GM12878 (cell line): ENCODE results near the gene CD63. TPM values are rescaled to one million over a fixed set of nuclear protein-coding genes. Genes with fewer than 3 reads are reported as not detected.

Experiments
- ATAC-seq: fragments of 200-7000 bp; cut with Tn5 transposase; 3 replicates; pipeline ENCODE4 v1.9.1; 2020; ENCODE audit warnings: mild to moderate bottlenecking, moderate library complexity
- BruUV-seq: library from RNA; stranded (reverse); fragments of 400-500 nt; replicated peaks from 2 replicates; lab custom pipeline; 2021; lab: Mats Ljungman, UMichigan
- CTCF ChIA-PET: fragments of 300-600 bp; sonication (Branson Sonifier 250); formaldehyde crosslinking; extraction: SDS; loops from one replicate; lab custom pipeline; 2021; ENCODE audit warnings: inconsistent platforms; lab: Yijun Ruan, JAX
- POLR2A ChIA-PET: fragments of 350-600 bp; formaldehyde crosslinking; extraction: SDS; loops from one replicate; lab custom pipeline; 2021; ENCODE audit warnings: inconsistent platforms; lab: Charles Lee
- RAD21 ChIA-PET: fragments of 300-600 bp; sonication (Branson Sonifier 250); formaldehyde crosslinking; loops from one replicate; lab custom pipeline; 2023; ENCODE audit warnings: antibody characterized with exemption; ENCODE audit not compliant: unreplicated experiment; lab: Charles Lee
- SMC1A ChIA-PET: fragments of 300-600 bp; sonication (Branson Sonifier 250); formaldehyde crosslinking; loops from one replicate; lab custom pipeline; 2023; ENCODE audit not compliant: unreplicated experiment, uncharacterized antibody; lab: Charles Lee
- DNase-seq: peaks from one replicate; pipeline ENCODE4 v3.0.0-alpha.2; 2011; ENCODE audit warnings: low read depth, low spot score
- FAIRE-seq: peaks from 3 replicates; lab custom pipeline; 2011; peaks lifted over from hg19 to GRCh38; lab: Jason Lieb, UNC
- H2AFZ ChIP-seq: 2 replicates; pipeline ENCODE4 v1.6.0; 2011; ENCODE audit warnings: low read depth, low read length, control low read depth; ENCODE audit not compliant: control insufficient read depth
- H3K27ac ChIP-seq: 2 replicates; pipeline ENCODE4 v1.5.1; 2011; ENCODE audit warnings: control low read depth; ENCODE audit not compliant: control insufficient read depth, insufficient read depth
- H3K27me3 ChIP-seq, 2 experiments: replicated peaks in 1 of 2; 2 replicates each; pipeline versions ENCODE4 v1.6.0 to v1.6.1; 2011; ENCODE audit warnings: low read length in 1 of 2; ENCODE audit not compliant: control insufficient read depth in 2 of 2, insufficient read depth in 2 of 2
- H3K36me3 ChIP-seq, 2 experiments: 2 replicates each; pipeline ENCODE4 v1.5.1; 2011; ENCODE audit warnings: low read length in 1 of 2; ENCODE audit not compliant: control insufficient read depth in 2 of 2, insufficient read depth in 2 of 2
- H3K4me1 ChIP-seq: 2 replicates; pipeline ENCODE4 v1.6.1; 2011; ENCODE audit warnings: mild to moderate bottlenecking, low read length, moderate library complexity, mixed read lengths; ENCODE audit not compliant: control insufficient read depth, insufficient read depth
- H3K4me2 ChIP-seq: 2 replicates; pipeline ENCODE4 v1.6.0; 2011; ENCODE audit warnings: control low read depth; ENCODE audit not compliant: control insufficient read depth, insufficient read depth
- H3K4me3 ChIP-seq: fragments of 200-600 bp; sonication (generic); 2 replicates; pipeline ENCODE4 v1.5.1; 2016
- H3K79me2 ChIP-seq: 2 replicates; pipeline ENCODE4 v1.6.0; 2011; ENCODE audit warnings: low read length; ENCODE audit not compliant: control insufficient read depth, insufficient read depth
- H3K9ac ChIP-seq: 2 replicates; pipeline ENCODE4 v1.8.0; 2011; ENCODE audit warnings: low read length, control low read depth, mixed read lengths; ENCODE audit not compliant: control insufficient read depth, insufficient read depth
- H3K9me3 ChIP-seq: replicated peaks from 3 replicates; pipeline ENCODE4 v1.5.1; 2011; ENCODE audit warnings: mild to moderate bottlenecking, low read length; ENCODE audit not compliant: control insufficient read depth, insufficient read depth
- H4K20me1 ChIP-seq: 2 replicates; pipeline ENCODE4 v1.6.0; 2011; ENCODE audit not compliant: control insufficient read depth, insufficient read depth
- CHD2 ChIP-seq: IDR thresholded peaks from 2 replicates; pipeline ENCODE4 v1.6.1; 2011; ENCODE audit warnings: low read depth, low read length, improper control_type of control experiment, borderline replicate concordance
- DPF2 ChIP-seq: fragments of 450-650 bp; IDR thresholded peaks from 2 replicates; pipeline ENCODE4 v1.6.1; 2017; ENCODE audit warnings: mild to moderate bottlenecking
- HDAC2 ChIP-seq: fragments of 200-600 bp; sonication (generic); IDR thresholded peaks from 2 replicates; pipeline ENCODE4 v1.6.1; 2017
- KDM1A ChIP-seq: fragments of 200-600 bp; sonication (generic); IDR thresholded peaks from 2 replicates; pipeline ENCODE4 v1.6.1; 2016; ENCODE audit warnings: borderline replicate concordance
- NFXL1 ChIP-seq: fragments of 450-650 bp; IDR thresholded peaks from 2 replicates; pipeline ENCODE4 v1.6.1; 2017; ENCODE audit warnings: antibody characterized with exemption, mild to moderate bottlenecking, borderline replicate concordance
- RAD21 ChIP-seq: IDR thresholded peaks from 2 replicates; pipeline ENCODE4 v1.6.1; 2011; ENCODE audit warnings: mild to moderate bottlenecking, low read depth, low read length, moderate library complexity; ENCODE audit not compliant: insufficient read depth
- RUNX3 ChIP-seq: IDR thresholded peaks from 2 replicates; pipeline ENCODE4 v1.6.1; 2012; ENCODE audit warnings: low read length, inconsistent platforms
- SIX5 ChIP-seq: IDR thresholded peaks from 2 replicates; pipeline ENCODE4 v1.6.1; 2011; ENCODE audit warnings: mild to moderate bottlenecking, low read depth, low read length, moderate library complexity; ENCODE audit not compliant: severe bottlenecking
- SMC3 ChIP-seq: IDR thresholded peaks from 2 replicates; pipeline ENCODE4 v1.6.1; 2011; ENCODE audit warnings: low read length, improper control_type of control experiment, borderline replicate concordance
- TBL1XR1 ChIP-seq: IDR thresholded peaks from 2 replicates; pipeline ENCODE4 v1.6.1; 2012; ENCODE audit warnings: low read depth, low read length, improper control_type of control experiment
- YBX1 ChIP-seq: fragments of 450-650 bp; IDR thresholded peaks from 2 replicates; pipeline ENCODE4 v1.6.1; 2016; ENCODE audit warnings: antibody characterized with exemption
- ZNF622 ChIP-seq: fragments of 450-650 bp; IDR thresholded peaks from 2 replicates; pipeline ENCODE4 v1.6.1; 2017; ENCODE audit warnings: mild to moderate bottlenecking, inconsistent platforms
- ZZZ3 ChIP-seq: IDR thresholded peaks from 2 replicates; pipeline ENCODE4 v1.6.1; 2011; ENCODE audit warnings: low read depth; ENCODE audit not compliant: control insufficient read depth, insufficient read length
- WGBS: methylation state at CpG from one replicate; pipeline ENCODE4 v1.1.6; 2016; ENCODE audit warnings: low lambda C conversion rate; ENCODE audit not compliant: insufficient replicate concordance, insufficient coverage; ENCODE audit errors: missing lambda C conversion rate; 5-methylcytosine and 5-hydroxymethylcytosine counted together
- in situ Hi-C: fragments of 300-500 bp; cut with MboI; formaldehyde crosslinking; loops from 9 replicates; pipeline ENCODE4 v1.14.3; 2018; ENCODE audit warnings: mixed read lengths
- intact Hi-C: fragments of 100-400 bp; cut with micrococcal nuclease; formaldehyde crosslinking; loops from one replicate; pipeline ENCODE4 v1.14.2; 2022; ENCODE audit not compliant: unreplicated experiment
- polyA plus RNA-seq, 11 experiments: library from polyadenylated mRNA; depleted of rRNA in 4 of 11; unstranded in 6 of 11; stranded (reverse) in 5 of 11; fragments of >200 nt; fragmentation: Nextera tagmentation in 4 of 11; fragmentation: Illumina TruSeq in 1 of 11; extraction: Ambion mirVana in 4 of 11; extraction: Trizol in 1 of 11; gene quantifications; 1 replicate in 1 of 11; 2 replicates in 10 of 11; pipeline versions ENCODE4 v1.2.1 to v1.2.3, GENCODE V29; 2011 to 2016; ENCODE audit warnings: inconsistent platforms in 2 of 11, missing spikeins in 2 of 11, low read depth in 1 of 11
- total RNA-seq, 4 experiments: library from RNA; depleted of rRNA in 3 of 4; stranded (reverse); fragments of >200 nt in 3 of 4; fragmentation: Illumina TruSeq in 1 of 4; extraction: Trizol in 1 of 4; gene quantifications; 2 replicates each; pipeline versions ENCODE4 v1.2.1 to v1.2.3, GENCODE V29; 2013 to 2021
- TF ChIP-seq, protein P1 (sequence below): fragments of 450-650 bp; IDR thresholded peaks from 2 replicates; pipeline ENCODE4 v1.6.1; 2017; ENCODE audit warnings: mild to moderate bottlenecking
- TF ChIP-seq, protein P2 (sequence below), 3 experiments: IDR thresholded peaks in 2 of 3; conservative IDR thresholded peaks in 1 of 3; 2 replicates each; pipeline ENCODE4 v1.5.1; 2011; ENCODE audit warnings: low read depth in 3 of 3, low read length in 3 of 3, mild to moderate bottlenecking in 3 of 3, control low read depth in 2 of 3, moderate library complexity in 2 of 3, inconsistent platforms in 1 of 3, mixed read lengths in 1 of 3; ENCODE audit not compliant: control insufficient read depth in 2 of 3, insufficient read depth in 1 of 3; ENCODE audit errors: extremely low read depth in 1 of 3
- TF ChIP-seq, protein P3 (sequence below): fragments of 150-350 bp; IDR thresholded peaks from 2 replicates; pipeline ENCODE4 v1.6.1; 2014; ENCODE audit warnings: mild to moderate bottlenecking, low read depth, low read length

Gene CD63
- total and polyA plus RNA-seq, 10 of the 15 experiments (the other 5 are each of a cell fraction or from before 2014, with no cell fraction given) = 147 to 220 (median 183) TPM

DNA sequence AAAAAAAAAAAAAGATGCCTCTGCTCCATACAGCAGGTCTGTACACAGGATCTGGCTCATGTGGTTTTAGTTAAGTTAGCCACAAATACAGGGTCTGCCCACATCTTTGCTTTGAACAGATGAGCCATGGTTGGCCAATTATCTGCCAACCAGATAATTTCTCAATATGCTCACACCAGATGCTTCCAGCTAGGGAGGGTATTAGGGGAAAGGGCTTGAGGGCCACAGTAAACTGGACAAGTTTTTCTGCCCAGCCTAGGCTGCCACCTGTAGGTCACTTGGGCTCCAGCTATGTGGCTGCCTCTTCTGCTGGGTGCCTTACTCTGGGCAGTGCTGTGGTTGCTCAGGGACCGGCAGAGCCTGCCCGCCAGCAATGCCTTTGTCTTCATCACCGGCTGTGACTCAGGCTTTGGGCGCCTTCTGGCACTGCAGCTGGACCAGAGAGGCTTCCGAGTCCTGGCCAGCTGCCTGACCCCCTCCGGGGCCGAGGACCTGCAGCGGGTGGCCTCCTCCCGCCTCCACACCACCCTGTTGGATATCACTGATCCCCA lies 7.8 kb downstream of the CD63 start:
- Histone ChIP-seq H2AFZ (no peak overlapping the region), H3K36me3 (peaks cover 7% of the 10 kb centered on the region in 2 experiments; a peak in 3 of 4 replicates), H3K79me2 (peaks cover 13% of the 10 kb centered on the region), H3K9ac (no peak overlapping the region), H3K4me1 (peaks cover 25% of the 10 kb centered on the region), H3K9me3 (no peaks in the 10 kb centered on the region), H3K4me2 (no peak overlapping the region), H3K27ac (no peak overlapping the region), H3K4me3 (no peak overlapping the region), H3K27me3 (no peaks in the 10 kb centered on the region), H4K20me1 (no peaks in the 10 kb centered on the region)
- SMC1A ChIA-PET = interaction anchor here (1.1 to 3.5 kb wide), 5 partner anchors 9 to 64 kb away, joined by 3 to 16 read pairs (median 3); no protein-coding TSS in a partner anchor
- in situ Hi-C loops = no loop called here
- RAD21 ChIA-PET = interaction anchor here (0.8 to 11.0 kb wide), 3 partner anchors 16 to 64 kb away, joined by 4 to 113 read pairs (median 7); no protein-coding TSS in a partner anchor
- no peak for DNase-seq
- no peak for FAIRE-seq
- TF ChIP-seq CHD2 (no peak), ZZZ3 (no peak), SMC3 (peak; percentile 27; the same call in 1 of the 2 replicates), HDAC2 (no peak), RAD21 (peak; percentile 55), RUNX3 (peak; percentile 21), DPF2 (no peak), NFXL1 (no peak), SIX5 (no peak), KDM1A (no peak), ZNF622 (no peak), YBX1 (no peak), TBL1XR1 (no peak)
- TF ChIP-seq, protein P1, sequence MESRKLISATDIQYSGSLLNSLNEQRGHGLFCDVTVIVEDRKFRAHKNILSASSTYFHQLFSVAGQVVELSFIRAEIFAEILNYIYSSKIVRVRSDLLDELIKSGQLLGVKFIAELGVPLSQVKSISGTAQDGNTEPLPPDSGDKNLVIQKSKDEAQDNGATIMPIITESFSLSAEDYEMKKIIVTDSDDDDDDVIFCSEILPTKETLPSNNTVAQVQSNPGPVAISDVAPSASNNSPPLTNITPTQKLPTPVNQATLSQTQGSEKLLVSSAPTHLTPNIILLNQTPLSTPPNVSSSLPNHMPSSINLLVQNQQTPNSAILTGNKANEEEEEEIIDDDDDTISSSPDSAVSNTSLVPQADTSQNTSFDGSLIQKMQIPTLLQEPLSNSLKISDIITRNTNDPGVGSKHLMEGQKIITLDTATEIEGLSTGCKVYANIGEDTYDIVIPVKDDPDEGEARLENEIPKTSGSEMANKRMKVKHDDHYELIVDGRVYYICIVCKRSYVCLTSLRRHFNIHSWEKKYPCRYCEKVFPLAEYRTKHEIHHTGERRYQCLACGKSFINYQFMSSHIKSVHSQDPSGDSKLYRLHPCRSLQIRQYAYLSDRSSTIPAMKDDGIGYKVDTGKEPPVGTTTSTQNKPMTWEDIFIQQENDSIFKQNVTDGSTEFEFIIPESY = no peak
- TF ChIP-seq, protein P2, sequence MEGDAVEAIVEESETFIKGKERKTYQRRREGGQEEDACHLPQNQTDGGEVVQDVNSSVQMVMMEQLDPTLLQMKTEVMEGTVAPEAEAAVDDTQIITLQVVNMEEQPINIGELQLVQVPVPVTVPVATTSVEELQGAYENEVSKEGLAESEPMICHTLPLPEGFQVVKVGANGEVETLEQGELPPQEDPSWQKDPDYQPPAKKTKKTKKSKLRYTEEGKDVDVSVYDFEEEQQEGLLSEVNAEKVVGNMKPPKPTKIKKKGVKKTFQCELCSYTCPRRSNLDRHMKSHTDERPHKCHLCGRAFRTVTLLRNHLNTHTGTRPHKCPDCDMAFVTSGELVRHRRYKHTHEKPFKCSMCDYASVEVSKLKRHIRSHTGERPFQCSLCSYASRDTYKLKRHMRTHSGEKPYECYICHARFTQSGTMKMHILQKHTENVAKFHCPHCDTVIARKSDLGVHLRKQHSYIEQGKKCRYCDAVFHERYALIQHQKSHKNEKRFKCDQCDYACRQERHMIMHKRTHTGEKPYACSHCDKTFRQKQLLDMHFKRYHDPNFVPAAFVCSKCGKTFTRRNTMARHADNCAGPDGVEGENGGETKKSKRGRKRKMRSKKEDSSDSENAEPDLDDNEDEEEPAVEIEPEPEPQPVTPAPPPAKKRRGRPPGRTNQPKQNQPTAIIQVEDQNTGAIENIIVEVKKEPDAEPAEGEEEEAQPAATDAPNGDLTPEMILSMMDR (IDR thresholded peaks at IDR 0.05 in 2 of 3, conservative IDR thresholded peaks at IDR 0.05 in 1 of 3; ENCODE audit: control insufficient read depth in 2 of 3, extremely low read depth in 1 of 3, insufficient read depth in 1 of 3, low read depth in 3 of 3, low read length in 3 of 3) = peak; percentile 26 to 54 (median 51); a peak in 4 of 6 replicates
- TF ChIP-seq, protein P3, sequence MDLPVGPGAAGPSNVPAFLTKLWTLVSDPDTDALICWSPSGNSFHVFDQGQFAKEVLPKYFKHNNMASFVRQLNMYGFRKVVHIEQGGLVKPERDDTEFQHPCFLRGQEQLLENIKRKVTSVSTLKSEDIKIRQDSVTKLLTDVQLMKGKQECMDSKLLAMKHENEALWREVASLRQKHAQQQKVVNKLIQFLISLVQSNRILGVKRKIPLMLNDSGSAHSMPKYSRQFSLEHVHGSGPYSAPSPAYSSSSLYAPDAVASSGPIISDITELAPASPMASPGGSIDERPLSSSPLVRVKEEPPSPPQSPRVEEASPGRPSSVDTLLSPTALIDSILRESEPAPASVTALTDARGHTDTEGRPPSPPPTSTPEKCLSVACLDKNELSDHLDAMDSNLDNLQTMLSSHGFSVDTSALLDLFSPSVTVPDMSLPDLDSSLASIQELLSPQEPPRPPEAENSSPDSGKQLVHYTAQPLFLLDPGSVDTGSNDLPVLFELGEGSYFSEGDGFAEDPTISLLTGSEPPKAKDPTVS = no peak
- POLR2A ChIA-PET = interaction anchor here (1.0 to 2.4 kb wide), 2 partner anchors 9 to 47 kb away, joined by 3 to 10 read pairs; no protein-coding TSS in a partner anchor
- BruUV-seq = no TSS peak
- intact Hi-C loops = loop anchor here (1.0 kb wide), 1 partner anchor 61 kb away; no protein-coding TSS in a partner anchor
- ATAC-seq = peak; percentile 16; the same call in 2 of the 3 replicates
- CTCF ChIA-PET = interaction anchor here (1.0 to 11.4 kb wide), 6 partner anchors 8 to 64 kb away, joined by 3 to 205 read pairs (median 17); partner anchors contain the start of gene CD63
- 92% methylated on average over 8 of the region's 9 CpGs for whole genome bisulfite sequencing
